Activated CD4-positive, alpha-beta T cell treated with anti-CD3 and anti-CD28 coated beads, Interleukin-2, amount 50 U/mL, for 16 hours (primary cell): ENCODE measurements around the gene CLDN9.

Experiments
- DNase-seq: peaks from one replicate; pipeline ENCODE4 v3.0.0-alpha.2; 2020

The CLDN9 gene

GRCh38 chr16:3058139-3059030, 45.7 kb downstream of the CLDN9 start:
- DNase-seq, result peak; percentile 72

- DNase-seq, result peak; percentile 91
Measured at GRCh38 chr16:3059041-3059722, 46.5 kb downstream of the CLDN9 start.

DNA sequence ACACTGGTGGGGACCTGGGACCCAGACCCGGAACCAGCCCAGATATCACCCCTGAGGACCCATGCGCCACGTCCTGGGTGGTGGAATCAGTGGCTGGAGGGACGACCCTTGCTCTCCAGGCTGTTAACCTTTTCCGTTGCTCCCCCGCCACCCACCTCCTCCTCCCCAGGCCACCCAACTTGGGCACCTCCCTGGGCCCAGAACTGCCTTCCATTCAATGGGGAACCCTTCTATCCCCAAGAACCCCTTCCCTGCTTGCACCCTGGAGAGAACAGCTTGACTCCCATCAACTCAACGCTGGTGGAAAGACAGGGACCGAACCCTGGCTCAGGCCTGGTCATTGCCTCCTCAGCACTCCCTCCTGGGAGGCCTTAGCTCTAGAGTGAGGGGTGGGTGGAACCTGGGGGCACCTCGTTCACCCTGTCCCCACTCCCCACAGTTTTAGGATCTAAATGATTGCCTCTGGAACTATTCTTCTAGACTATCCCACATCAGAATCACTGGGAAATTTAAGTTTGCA, 47.1 kb downstream of the CLDN9 start:
- DNase-seq, result no peak

- no peak for DNase-seq
Measured at GRCh38 chr16:3060339-3061127, 47.8 kb downstream of the CLDN9 start.

DNA sequence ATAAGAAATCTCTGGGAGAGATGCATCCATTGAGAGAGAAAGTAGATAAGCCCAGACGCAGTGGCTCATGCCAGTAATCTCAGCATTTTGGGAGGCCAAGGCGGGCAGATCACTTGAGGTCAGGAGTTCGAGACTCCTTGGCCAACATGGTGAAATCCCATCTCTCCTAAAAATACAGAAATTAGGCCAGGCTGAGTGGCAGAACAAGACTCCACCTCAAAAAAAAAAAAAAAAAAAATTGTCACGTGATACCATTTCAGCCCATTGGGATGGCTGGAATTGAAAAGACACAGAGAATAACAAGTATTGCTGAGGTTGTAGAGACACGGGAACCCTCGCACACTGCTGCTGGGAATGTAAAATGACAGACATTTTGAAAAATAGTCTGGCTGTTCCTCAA, 49.8 kb downstream of the CLDN9 start:
- DNase-seq, result no peak

DNA sequence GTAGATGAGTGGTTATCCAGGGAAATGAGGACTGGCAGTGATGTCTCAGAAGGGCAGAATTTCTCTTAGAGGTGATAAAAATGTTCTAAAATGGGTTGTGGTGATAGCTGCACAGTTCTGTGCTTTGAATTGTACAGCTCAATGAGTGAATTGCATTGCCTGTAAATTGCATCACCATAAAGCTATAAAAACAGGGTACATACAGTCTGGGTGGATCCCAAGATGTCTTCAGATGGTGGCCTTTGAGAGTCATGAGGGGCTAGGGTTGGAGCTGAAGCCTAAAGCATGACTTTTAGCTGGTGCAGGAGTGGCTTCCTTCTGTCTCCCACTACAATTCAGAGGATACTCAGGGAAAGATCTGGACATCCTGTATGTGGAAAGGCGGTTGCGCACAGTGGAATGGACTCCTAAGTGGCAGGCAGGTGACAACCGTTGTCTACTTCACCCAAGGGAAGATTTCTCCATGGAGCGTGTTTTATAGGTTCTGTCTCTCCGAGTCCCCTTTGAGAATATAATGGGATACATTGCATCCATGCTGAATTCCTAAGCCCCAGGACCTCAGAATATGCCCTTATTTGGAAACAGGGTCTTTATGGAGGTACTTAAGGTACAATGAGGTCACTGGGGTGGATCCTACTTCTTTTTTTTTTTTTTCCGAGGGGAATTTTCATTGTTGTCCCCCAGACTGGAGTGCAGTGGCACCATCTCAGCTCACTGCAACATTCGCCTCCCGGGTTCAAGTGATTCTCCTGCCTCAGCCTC, 51.1 kb downstream of the CLDN9 start:
- no peak for DNase-seq
